GM12864 (cell line): ENCODE results near the gene GPC5.

Experiments
- DNase-seq: peaks from one replicate; pipeline ENCODE4 v3.0.0-alpha.2; 2011; ENCODE audit warnings: low read depth
- H3K4me3 ChIP-seq: 2 replicates; pipeline ENCODE4 v1.5.1; 2011; ENCODE audit warnings: mild to moderate bottlenecking, low read depth, low read length, control low read depth
- CTCF ChIP-seq: IDR thresholded peaks from 2 replicates; pipeline ENCODE4 v1.5.1; 2011; ENCODE audit warnings: low read depth, mild to moderate bottlenecking, moderate library complexity, low read length, control low read depth, inconsistent platforms; ENCODE audit errors: missing control alignments

GPC5 gene

GRCh38 chr13:92609376-92609775 lies 1211.0 kb downstream of the GPC5 start:
- no peak overlapping the region for H3K4me3 ChIP-seq
- TF ChIP-seq CTCF = no peak
- DNase-seq = no peak

GRCh38 chr13:92612892-92613291 lies 1214.5 kb downstream of the GPC5 start:
- DNase-seq = no peak
- TF ChIP-seq CTCF = no peak
- no peak overlapping the region for H3K4me3 ChIP-seq

- no peak for TF ChIP-seq CTCF
- no peak overlapping the region for H3K4me3 ChIP-seq
- DNase-seq = no peak
These were observed 1215.5 kb downstream of the GPC5 start for GRCh38 chr13:92613921-92614320.

GRCh38 chr13:92621985-92622384 lies 1223.6 kb downstream of the GPC5 start:
- no peak overlapping the region for H3K4me3 ChIP-seq
- DNase-seq = no peak
- TF ChIP-seq CTCF = no peak

GRCh38 chr13:92622905-92623304 lies 1224.5 kb downstream of the GPC5 start:
- TF ChIP-seq CTCF = no peak
- DNase-seq = no peak
- H3K4me3 ChIP-seq = no peak overlapping the region

GRCh38 chr13:92626274-92626673 lies 1227.9 kb downstream of the GPC5 start:
- no peak for DNase-seq
- H3K4me3 ChIP-seq = no peak overlapping the region
- TF ChIP-seq CTCF = no peak

GRCh38 chr13:92640936-92641335 lies 1242.5 kb downstream of the GPC5 start:
- no peak for TF ChIP-seq CTCF
- H3K4me3 ChIP-seq = no peak overlapping the region
- no peak for DNase-seq
